Amniotic stem cell (primary cell): ENCODE results near the gene GIPC3.
"Not testable (repeated sequence)": the region's sequence is repeated elsewhere in the genome, so short reads cannot be mapped to it uniquely, and the experiment has no call there.

Experiments
- DNase-seq: peaks from one replicate; lab custom pipeline; 2025; lab: John Stamatoyannopoulos, UW

Gene GIPC3

GRCh38 chr19:3618811-3619630 lies 33.7 kb downstream of the GIPC3 start:
- DNase-seq: no peak

GRCh38 chr19:3619631-3620012 lies 34.3 kb downstream of the GIPC3 start:
- DNase-seq: no peak

GRCh38 chr19:3620145-3620816 lies 35.0 kb downstream of the GIPC3 start:
- DNase-seq: no peak

- no peak for DNase-seq
These were observed 35.7 kb downstream of the GIPC3 start for GRCh38 chr19:3620817-3621547.

- no peak for DNase-seq
These were observed 36.4 kb downstream of the GIPC3 start for GRCh38 chr19:3621689-3622088.

GRCh38 chr19:3622224-3622623 lies 36.9 kb downstream of the GIPC3 start:
- no peak for DNase-seq

GRCh38 chr19:3623716-3624115 lies 38.4 kb downstream of the GIPC3 start:
- no peak for DNase-seq

- no peak for DNase-seq
These were observed 40.8 kb downstream of the GIPC3 start for GRCh38 chr19:3625996-3626472.

GRCh38 chr19:3626473-3627350 lies 41.4 kb downstream of the GIPC3 start, which contains the start of gene CACTIN:
CACTIN (minus strand) TSS chr19:3626790; CDS start chr19:3626762, 28 bp downstream.
- peak; percentile 95 for DNase-seq

GRCh38 chr19:3627351-3627723 lies 42.1 kb downstream of the GIPC3 start:
- DNase-seq: no peak

- DNase-seq: not testable (repeated sequence)
These were observed 43.5 kb downstream of the GIPC3 start for GRCh38 chr19:3628766-3629165.

- no peak for DNase-seq
These were observed 46.0 kb downstream of the GIPC3 start for GRCh38 chr19:3631053-3631861.

GRCh38 chr19:3632098-3632497 lies 46.8 kb downstream of the GIPC3 start:
- no peak for DNase-seq

GRCh38 chr19:3632739-3633558 lies 47.7 kb downstream of the GIPC3 start:
- no peak for DNase-seq

- DNase-seq: no peak
These were observed 48.3 kb downstream of the GIPC3 start for GRCh38 chr19:3633559-3633988.

GRCh38 chr19:3634496-3635045 lies 49.3 kb downstream of the GIPC3 start:
- DNase-seq: no peak

GRCh38 chr19:3636506-3636905 lies 51.2 kb downstream of the GIPC3 start:
- DNase-seq: no peak

GRCh38 chr19:3636962-3637361 lies 51.7 kb downstream of the GIPC3 start:
- no peak for DNase-seq

GRCh38 chr19:3637621-3638020 lies 52.3 kb downstream of the GIPC3 start:
- no peak for DNase-seq
